Lower leg skin (tissue), 4 donors: ENCODE measurements around the gene FBXO39. TPM values are rescaled to one million over a fixed set of nuclear protein-coding genes. Genes with fewer than 3 reads are reported as not detected.
A peak's percentile ranks its signal among the peaks of the same experiment; 100 is the strongest.
"Not testable (repeated sequence)": the region's sequence is repeated elsewhere in the genome, so short reads cannot be mapped to it uniquely, and the experiment has no call there.

ENCODE experiments used
- DNase-seq, 2 donors: peaks; one replicate each; pipeline ENCODE4 v3.0.0-alpha.2; 2019; ENCODE audit warnings: low spot score in 2 of 2
- H3K4me3 ChIP-seq: fragments of 200-600 bp; sonication (generic); 2 replicates; pipeline ENCODE4 v1.5.1; 2017; ENCODE audit warnings: mild to moderate bottlenecking, low read depth; ENCODE audit not compliant: poor library complexity, severe bottlenecking
- POLR2A ChIP-seq, 2 donors: fragments of 450-650 bp; IDR thresholded peaks; one replicate each; pipeline ENCODE4 v1.6.1; 2016 to 2017; ENCODE audit warnings: antibody characterized with exemption in 2 of 2, mild to moderate bottlenecking in 1 of 2, moderate library complexity in 1 of 2
- WGBS, 2 donors: methylation state at CpG; one replicate each; pipeline ENCODE4 v1.1.5; 2018; 5-methylcytosine and 5-hydroxymethylcytosine counted together
- intact Hi-C: fragments of 100-400 bp; cut with DNase I; formaldehyde crosslinking; loops from one replicate; pipeline ENCODE4 v1.15.0; 2023; ENCODE audit warnings: low total_unique reads
- total RNA-seq, 4 donors: library from RNA; depleted of rRNA; stranded (reverse); fragments of >200 nt; gene quantifications; one replicate each; pipeline ENCODE4 v1.1.0, GENCODE V29; 2016
- TF ChIP-seq, protein P1 (sequence below), 3 donors: fragments of 450-650 bp; IDR thresholded peaks; one replicate each; pipeline ENCODE4 v1.5.1; 2016; ENCODE audit warnings: antibody characterized with exemption in 3 of 3, mild to moderate bottlenecking in 3 of 3, moderate library complexity in 2 of 3

The FBXO39 gene
- under 1 TPM; 0.42 to 0.97 (median 0.71) TPM for total RNA-seq

GRCh38 chr17:6775871-6776405, at the start of gene FBXO39:
TSS of gene FBXO39 (plus strand) at chr17:6776215. CDS start at chr17:6779869, 3,654 bp downstream.
- intact Hi-C loops, result no loop called here
- no peak for DNase-seq
- no peak within 1 kb of the TSS for H3K4me3 ChIP-seq
- no peak for TF ChIP-seq POLR2A (IDR thresholded peaks at IDR 0.05)
- WGBS, 2 donors, result 4 to 6% methylated on average over 38 to 49 of the region's 49 CpGs

- TF ChIP-seq, protein P1, sequence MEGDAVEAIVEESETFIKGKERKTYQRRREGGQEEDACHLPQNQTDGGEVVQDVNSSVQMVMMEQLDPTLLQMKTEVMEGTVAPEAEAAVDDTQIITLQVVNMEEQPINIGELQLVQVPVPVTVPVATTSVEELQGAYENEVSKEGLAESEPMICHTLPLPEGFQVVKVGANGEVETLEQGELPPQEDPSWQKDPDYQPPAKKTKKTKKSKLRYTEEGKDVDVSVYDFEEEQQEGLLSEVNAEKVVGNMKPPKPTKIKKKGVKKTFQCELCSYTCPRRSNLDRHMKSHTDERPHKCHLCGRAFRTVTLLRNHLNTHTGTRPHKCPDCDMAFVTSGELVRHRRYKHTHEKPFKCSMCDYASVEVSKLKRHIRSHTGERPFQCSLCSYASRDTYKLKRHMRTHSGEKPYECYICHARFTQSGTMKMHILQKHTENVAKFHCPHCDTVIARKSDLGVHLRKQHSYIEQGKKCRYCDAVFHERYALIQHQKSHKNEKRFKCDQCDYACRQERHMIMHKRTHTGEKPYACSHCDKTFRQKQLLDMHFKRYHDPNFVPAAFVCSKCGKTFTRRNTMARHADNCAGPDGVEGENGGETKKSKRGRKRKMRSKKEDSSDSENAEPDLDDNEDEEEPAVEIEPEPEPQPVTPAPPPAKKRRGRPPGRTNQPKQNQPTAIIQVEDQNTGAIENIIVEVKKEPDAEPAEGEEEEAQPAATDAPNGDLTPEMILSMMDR (IDR thresholded peaks at IDR 0.05), result no peak
- TF ChIP-seq POLR2A (IDR thresholded peaks at IDR 0.05), result no peak
- intact Hi-C loops, result no loop called here
- WGBS, 2 donors, result 74 to 85% methylated on average over 4 of the region's 4 CpGs
- H3K4me3 ChIP-seq, result no peak overlapping the region
- DNase-seq, result no peak
These were observed 46.5 kb upstream of the FBXO39 start for GRCh38 chr17:6729531-6729930.

DNA sequence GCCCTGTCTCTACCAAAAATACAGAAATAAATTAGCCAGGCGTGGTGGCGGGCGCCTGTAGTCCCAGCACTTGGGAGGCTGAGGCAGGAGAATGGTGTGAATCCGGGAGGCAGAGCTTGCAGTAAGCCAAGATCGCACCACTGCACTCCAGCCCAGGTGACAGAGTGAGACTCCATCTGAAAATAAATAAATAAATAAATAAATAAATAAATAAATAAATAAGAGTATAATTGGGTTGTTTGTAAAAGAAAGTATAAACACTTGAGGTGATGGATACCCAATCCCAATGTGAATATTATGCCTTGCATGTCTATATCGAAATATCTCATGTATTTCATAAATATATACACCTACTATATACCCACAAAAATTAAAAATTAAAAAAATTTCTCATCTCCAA, 29.4 kb upstream of the FBXO39 start:
- H3K4me3 ChIP-seq, DNase-seq, intact Hi-C loops: not testable (repeated sequence)
- 93 to 95% methylated on average over 6 of the region's 6 CpGs for WGBS, 2 donors

GRCh38 chr17:6748617-6749016, 27.4 kb upstream of the FBXO39 start:
- DNase-seq, result no peak
- intact Hi-C loops, result no loop called here
- no peak for TF ChIP-seq POLR2A (IDR thresholded peaks at IDR 0.05)
- TF ChIP-seq, protein P1 (IDR thresholded peaks at IDR 0.05), result no peak
- H3K4me3 ChIP-seq, result no peak overlapping the region

GRCh38 chr17:6749519-6749918, 26.5 kb upstream of the FBXO39 start:
- TF ChIP-seq POLR2A (IDR thresholded peaks at IDR 0.05), result no peak
- TF ChIP-seq, protein P1 (IDR thresholded peaks at IDR 0.05), result no peak
- 89 to 94% methylated on average over 6 of the region's 6 CpGs for WGBS, 2 donors
- intact Hi-C loops, result no loop called here
- DNase-seq, result no peak
- H3K4me3 ChIP-seq, result no peak overlapping the region

GRCh38 chr17:6752068-6752909, 23.7 kb upstream of the FBXO39 start:
- 40 to 46% methylated on average over 7 of the region's 7 CpGs for WGBS, 2 donors
- peak in 1 of 2 donors; percentile 76 for DNase-seq
- no peak overlapping the region for H3K4me3 ChIP-seq
- intact Hi-C loops, result no loop called here
- TF ChIP-seq, protein P1 (IDR thresholded peaks at IDR 0.05), result no peak
- TF ChIP-seq POLR2A (IDR thresholded peaks at IDR 0.05), result no peak
